ENCODE data around the gene FGFR2. TPM values are rescaled to one million over a fixed set of nuclear protein-coding genes. Genes with fewer than 3 reads are reported as not detected.

FGFR2 gene
- total and polyA plus RNA-seq, 3 experiments from 2014 or later = 0.11 to 1.3 (median 0.13) TPM

DNA sequence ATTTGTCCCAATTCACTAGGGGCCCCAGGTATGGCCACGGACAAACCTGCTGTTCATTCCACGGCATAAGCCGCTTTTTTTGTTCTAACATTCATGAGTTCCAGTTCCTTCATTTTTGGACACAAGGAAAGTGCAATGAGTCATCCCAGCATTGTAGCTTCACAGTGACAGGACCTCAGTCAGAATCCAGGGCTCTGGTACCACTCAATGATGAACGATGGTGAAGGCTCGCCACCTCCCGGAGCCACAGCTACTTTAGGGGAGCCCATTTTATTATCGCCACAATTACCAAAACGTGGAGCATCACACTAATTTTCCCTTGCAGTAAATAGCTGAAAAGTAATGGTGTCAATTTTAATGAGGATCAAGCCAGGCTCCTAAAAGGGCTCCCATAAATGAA is 62.9 kb downstream of the FGFR2 start:
- DNase-seq = no peak
- POLR2A ChIA-PET = no interaction called here
- Mint-ChIP-seq H3K27me3 (no peaks in the 10 kb centered on the region), H3K4me1 (peaks cover 0 to 1% (median 0%) of the 10 kb centered on the region in 3 donors), H3K4me3 (no peak overlapping the region), H3K27ac (no peak overlapping the region), H3K9me3 (peaks cover 0 to 2% (median 0%) of the 10 kb centered on the region in 5 donors), H3K36me3 (peaks cover 0 to 2% (median 0%) of the 10 kb centered on the region in 3 donors)
- Histone ChIP-seq H3K27me3 (ENCODE audit: insufficient read depth, low read length, poor library complexity, severe bottlenecking) (no peaks in the 10 kb centered on the region), H3K4me3 (ENCODE audit: low read length) (no peak overlapping the region), H3K9me3 (ENCODE audit: low read length) (no peaks in the 10 kb centered on the region), H3K36me3 (ENCODE audit: insufficient read depth, low read length) (no peaks in the 10 kb centered on the region), H3K4me1 (ENCODE audit: insufficient read depth, low read length) (no peaks in the 10 kb centered on the region), H3K27ac (ENCODE audit: low read depth, low read length) (no peak overlapping the region)
- CTCF ChIA-PET = no interaction called here

DNA sequence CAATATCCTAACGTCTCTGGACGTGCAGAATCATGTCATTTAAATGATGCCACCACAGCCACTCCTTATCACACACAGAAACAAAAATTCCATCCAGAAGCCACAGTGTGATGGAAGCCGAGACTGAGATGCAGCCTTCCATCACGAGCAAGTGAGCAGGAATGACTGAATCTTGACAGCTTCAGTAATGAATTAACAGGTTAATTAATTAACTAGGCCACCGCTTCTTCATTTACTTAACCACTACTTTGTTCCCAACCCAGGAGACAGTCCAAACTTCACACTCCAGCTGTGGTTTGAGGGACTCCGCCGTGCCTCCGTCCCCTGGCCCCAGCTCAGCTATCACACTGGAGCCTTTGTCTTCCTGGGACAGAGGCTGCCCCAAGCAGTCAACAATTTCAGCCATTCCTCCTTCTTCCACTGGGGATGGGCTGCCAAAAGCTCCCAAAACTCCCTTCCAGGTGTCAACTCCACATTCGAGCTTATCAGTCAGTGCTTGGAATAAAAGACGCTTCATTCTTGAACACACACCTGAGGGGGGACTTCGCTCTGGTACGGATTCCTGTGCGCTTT is 65.9 kb downstream of the FGFR2 start:
- Mint-ChIP-seq H3K27me3 (peaks cover 0 to 2% of the 10 kb centered on the region in 2 donors), H3K4me1 (peaks cover 0 to 5% (median 1%) of the 10 kb centered on the region in 3 donors), H3K4me3 (no peak overlapping the region), H3K36me3 (no peaks in the 10 kb centered on the region), H3K27ac (no peak overlapping the region), H3K9me3 (peaks cover 0 to 2% (median 0%) of the 10 kb centered on the region in 5 donors)
- CTCF ChIA-PET = no interaction called here
- POLR2A ChIA-PET = no interaction called here
- H3K4me3 ChIP-seq (ENCODE audit: low read length) = no peak overlapping the region
- DNase-seq = no peak
- H3K36me3 ChIP-seq (ENCODE audit: insufficient read depth, low read length) = no peaks in the 10 kb centered on the region
- no peaks in the 10 kb centered on the region for H3K27me3 ChIP-seq (ENCODE audit: insufficient read depth, low read length, poor library complexity, severe bottlenecking)
- no peaks in the 10 kb centered on the region for H3K9me3 ChIP-seq (ENCODE audit: low read length)
- H3K27ac ChIP-seq (ENCODE audit: low read depth, low read length) = no peak overlapping the region
- no peaks in the 10 kb centered on the region for H3K4me1 ChIP-seq (ENCODE audit: insufficient read depth, low read length)

DNA sequence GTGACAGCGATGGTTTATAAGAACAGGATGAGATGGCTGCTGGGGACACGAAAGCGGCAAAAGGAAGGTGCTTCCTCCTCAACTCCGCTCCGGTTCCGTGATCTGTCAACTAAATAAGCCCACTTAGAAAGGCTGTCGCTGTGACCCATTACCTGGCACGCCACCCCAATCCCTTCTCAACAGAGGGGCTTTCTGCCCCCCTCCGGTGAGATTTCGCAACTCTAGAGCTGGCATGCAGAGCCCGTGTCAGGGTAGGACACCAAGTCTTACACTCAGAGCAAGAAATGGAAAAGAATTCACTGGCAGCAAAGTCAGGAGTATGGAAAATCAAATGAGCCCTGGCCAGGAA is 66.4 kb downstream of the FGFR2 start:
- Mint-ChIP-seq H3K4me3 (no peak overlapping the region), H3K27ac (no peak overlapping the region), H3K27me3 (peaks cover 0 to 2% of the 10 kb centered on the region in 2 donors), H3K9me3 (peaks cover 0 to 2% (median 0%) of the 10 kb centered on the region in 5 donors), H3K36me3 (no peaks in the 10 kb centered on the region), H3K4me1 (peaks cover 1 to 10% (median 6%) of the 10 kb centered on the region in 3 donors)
- Histone ChIP-seq H3K27ac (ENCODE audit: low read depth, low read length) (no peak overlapping the region), H3K4me1 (ENCODE audit: insufficient read depth, low read length) (no peaks in the 10 kb centered on the region), H3K36me3 (ENCODE audit: insufficient read depth, low read length) (no peaks in the 10 kb centered on the region), H3K4me3 (ENCODE audit: low read length) (no peak overlapping the region), H3K27me3 (ENCODE audit: insufficient read depth, low read length, poor library complexity, severe bottlenecking) (no peaks in the 10 kb centered on the region), H3K9me3 (ENCODE audit: low read length) (no peaks in the 10 kb centered on the region)
- ChIA-PET CTCF (no interaction called here), POLR2A (no interaction called here)
- DNase-seq = no peak

DNA sequence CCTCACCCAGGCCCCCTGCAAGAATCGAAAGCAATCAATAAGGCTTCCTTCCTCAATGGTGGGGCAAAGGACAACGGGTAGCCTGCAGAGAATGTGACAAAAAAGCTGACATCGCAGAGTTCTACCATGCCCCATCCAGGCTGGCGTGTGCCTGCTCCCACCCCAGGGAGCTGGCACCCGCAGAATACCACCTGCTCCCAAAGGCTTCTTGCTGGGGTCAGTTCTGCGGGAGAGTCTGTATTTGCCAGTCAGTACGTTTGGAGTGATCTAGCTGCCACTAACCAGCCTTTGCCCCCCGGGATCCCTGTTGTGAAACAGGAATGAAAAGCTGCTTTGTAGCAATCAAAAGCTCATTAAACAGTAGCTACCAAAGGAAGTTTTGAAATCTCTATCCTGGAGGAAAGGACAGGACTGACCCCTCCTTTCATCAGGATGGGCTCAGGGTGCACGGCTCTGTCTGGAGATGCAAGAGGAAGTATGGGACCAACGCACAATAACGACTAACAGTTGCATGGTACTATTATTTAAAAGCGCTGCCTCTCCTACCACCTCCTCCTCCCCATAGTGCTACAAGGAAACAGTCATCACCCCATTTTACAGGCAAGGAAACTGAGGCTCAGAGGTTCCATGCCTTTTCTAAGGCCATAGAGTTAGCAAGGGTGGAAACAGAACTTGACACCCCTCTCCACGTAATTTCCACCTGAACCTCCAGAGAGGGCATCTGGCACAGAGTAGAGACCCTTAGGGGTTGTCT is 67.0 kb downstream of the FGFR2 start:
- H3K4me3 Mint-ChIP-seq = no peak overlapping the region
- no peaks in the 10 kb centered on the region for H3K9me3 ChIP-seq (ENCODE audit: low read length)
- H3K36me3 Mint-ChIP-seq = no peaks in the 10 kb centered on the region
- H3K4me3 ChIP-seq (ENCODE audit: low read length) = no peak overlapping the region
- no peaks in the 10 kb centered on the region for H3K36me3 ChIP-seq (ENCODE audit: insufficient read depth, low read length)
- H3K27me3 ChIP-seq (ENCODE audit: insufficient read depth, low read length, poor library complexity, severe bottlenecking) = no peaks in the 10 kb centered on the region
- H3K9me3 Mint-ChIP-seq = peaks cover 0 to 2% (median 0%) of the 10 kb centered on the region in 5 donors
- H3K27me3 Mint-ChIP-seq = peaks cover 0 to 2% of the 10 kb centered on the region in 2 donors
- no peak overlapping the region for H3K27ac ChIP-seq (ENCODE audit: low read depth, low read length)
- no peak for DNase-seq
- POLR2A ChIA-PET = no interaction called here
- CTCF ChIA-PET = no interaction called here
- peak overlapping the region in 1 of 8 donors; percentile 17 for H3K27ac Mint-ChIP-seq
- H3K4me1 Mint-ChIP-seq = peaks cover 1 to 12% (median 8%) of the 10 kb centered on the region in 3 donors
- H3K4me1 ChIP-seq (ENCODE audit: insufficient read depth, low read length) = no peaks in the 10 kb centered on the region

DNA sequence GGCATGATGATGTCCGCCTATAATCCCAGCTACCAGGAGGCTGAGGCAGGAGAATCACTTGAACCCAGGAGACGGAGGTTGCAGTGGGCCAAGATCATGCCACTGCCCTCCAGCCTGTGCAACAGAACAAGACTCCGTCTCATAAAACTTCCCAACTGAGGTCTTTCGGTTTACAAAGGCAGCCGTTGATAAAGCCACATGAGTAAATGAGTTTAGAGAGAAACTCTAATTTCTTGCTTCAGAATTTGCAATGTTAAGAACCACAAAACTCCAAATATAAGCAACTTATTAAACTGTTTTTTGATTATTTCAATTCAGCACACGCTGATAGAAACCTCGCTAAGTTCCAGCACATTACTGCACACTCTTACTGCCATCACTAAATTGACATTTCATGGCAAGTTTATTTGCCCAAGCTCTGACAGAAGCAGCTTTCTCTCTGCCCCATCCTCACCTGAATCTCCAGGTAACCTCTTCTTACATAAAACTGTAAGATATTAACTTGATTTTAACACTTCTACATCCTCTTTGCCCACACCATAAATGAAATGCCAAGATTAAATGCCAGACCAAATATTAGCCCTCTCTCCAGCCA is 67.7 kb downstream of the FGFR2 start:
- Mint-ChIP-seq H3K4me3 (no peak overlapping the region), H3K9me3 (peaks cover 0 to 2% (median 0%) of the 10 kb centered on the region in 5 donors), H3K36me3 (no peaks in the 10 kb centered on the region), H3K27ac (peak overlapping the region in 1 of 8 donors; percentile 17), H3K4me1 (peaks cover 1 to 12% (median 8%) of the 10 kb centered on the region in 3 donors), H3K27me3 (peaks cover 0 to 2% of the 10 kb centered on the region in 2 donors)
- no peak for DNase-seq
- POLR2A ChIA-PET = no interaction called here
- CTCF ChIA-PET = no interaction called here
- Histone ChIP-seq H3K27ac (ENCODE audit: low read depth, low read length) (no peak overlapping the region), H3K4me1 (ENCODE audit: insufficient read depth, low read length) (no peaks in the 10 kb centered on the region), H3K27me3 (ENCODE audit: insufficient read depth, low read length, poor library complexity, severe bottlenecking) (no peaks in the 10 kb centered on the region), H3K36me3 (ENCODE audit: insufficient read depth, low read length) (no peaks in the 10 kb centered on the region), H3K9me3 (ENCODE audit: low read length) (no peaks in the 10 kb centered on the region), H3K4me3 (ENCODE audit: low read length) (no peak overlapping the region)

GRCh38 chr10:121527690-121528089 is 70.6 kb downstream of the FGFR2 start:
- Histone ChIP-seq H3K4me3 (ENCODE audit: low read length) (no peak overlapping the region), H3K27ac (ENCODE audit: low read depth, low read length) (no peak overlapping the region), H3K4me1 (ENCODE audit: insufficient read depth, low read length) (no peaks in the 10 kb centered on the region), H3K27me3 (ENCODE audit: insufficient read depth, low read length, poor library complexity, severe bottlenecking) (no peaks in the 10 kb centered on the region), H3K9me3 (ENCODE audit: low read length) (no peaks in the 10 kb centered on the region), H3K36me3 (ENCODE audit: insufficient read depth, low read length) (no peaks in the 10 kb centered on the region)
- H3K36me3 Mint-ChIP-seq = no peaks in the 10 kb centered on the region
- H3K27me3 Mint-ChIP-seq = peaks cover 0 to 2% of the 10 kb centered on the region in 2 donors
- POLR2A ChIA-PET = no interaction called here
- no peak overlapping the region for H3K4me3 Mint-ChIP-seq
- no peaks in the 10 kb centered on the region for H3K9me3 Mint-ChIP-seq
- no peak overlapping the region for H3K27ac Mint-ChIP-seq
- peaks cover 3 to 31% (median 8%) of the 10 kb centered on the region in 3 donors for H3K4me1 Mint-ChIP-seq
- CTCF ChIA-PET = no interaction called here
- no peak for DNase-seq

GRCh38 chr10:121526801-121527221 is 71.4 kb downstream of the FGFR2 start:
- Histone ChIP-seq H3K27me3 (ENCODE audit: insufficient read depth, low read length, poor library complexity, severe bottlenecking) (no peaks in the 10 kb centered on the region), H3K36me3 (ENCODE audit: insufficient read depth, low read length) (no peaks in the 10 kb centered on the region), H3K27ac (ENCODE audit: low read depth, low read length) (no peak overlapping the region), H3K4me1 (ENCODE audit: insufficient read depth, low read length) (no peaks in the 10 kb centered on the region), H3K9me3 (ENCODE audit: low read length) (no peaks in the 10 kb centered on the region), H3K4me3 (ENCODE audit: low read length) (no peak overlapping the region)
- H3K27me3 Mint-ChIP-seq = peaks cover 0 to 2% of the 10 kb centered on the region in 2 donors
- H3K27ac Mint-ChIP-seq = peak overlapping the region in 1 of 8 donors; percentile 60
- peak overlapping the region in 4 of 7 donors; percentile 2 to 39 (median 24) for H3K4me3 Mint-ChIP-seq
- DNase-seq = no peak
- H3K4me1 Mint-ChIP-seq = peaks cover 5 to 33% (median 8%) of the 10 kb centered on the region in 3 donors
- ChIA-PET POLR2A (no interaction called here), CTCF (no interaction called here)
- H3K9me3 Mint-ChIP-seq = no peaks in the 10 kb centered on the region
- H3K36me3 Mint-ChIP-seq = no peaks in the 10 kb centered on the region

GRCh38 chr10:121526135-121526790 is 72.0 kb downstream of the FGFR2 start:
- no peak overlapping the region for H3K27ac ChIP-seq (ENCODE audit: low read depth, low read length)
- H3K4me3 ChIP-seq (ENCODE audit: low read length) = no peak overlapping the region
- POLR2A ChIA-PET = interaction anchor here (0.6 kb wide), 1 partner anchor 324 kb away, joined by 3 read pairs; no protein-coding TSS in a partner anchor
- Mint-ChIP-seq H3K9me3 (no peaks in the 10 kb centered on the region), H3K27ac (peak overlapping the region in 1 of 8 donors; percentile 60), H3K4me1 (peaks cover 5 to 33% (median 8%) of the 10 kb centered on the region in 3 donors), H3K36me3 (no peaks in the 10 kb centered on the region), H3K27me3 (peaks cover 0 to 2% of the 10 kb centered on the region in 2 donors), H3K4me3 (peak overlapping the region in 3 of 7 donors; percentile 2 to 39 (median 39))
- no peak for DNase-seq
- no peaks in the 10 kb centered on the region for H3K36me3 ChIP-seq (ENCODE audit: insufficient read depth, low read length)
- no peaks in the 10 kb centered on the region for H3K27me3 ChIP-seq (ENCODE audit: insufficient read depth, low read length, poor library complexity, severe bottlenecking)
- no peaks in the 10 kb centered on the region for H3K4me1 ChIP-seq (ENCODE audit: insufficient read depth, low read length)
- no peaks in the 10 kb centered on the region for H3K9me3 ChIP-seq (ENCODE audit: low read length)
- CTCF ChIA-PET = no interaction called here

Data from CD8-positive, alpha-beta memory T cell (primary cell).